Measurements from ENCODE around the gene NTN1. TPM values are rescaled to one million over a fixed set of nuclear protein-coding genes. Genes with fewer than 3 reads are reported as not detected.

The NTN1 gene
- total RNA-seq, 5 donors from 2014 or later (not counting 1 experiment from before 2014, with no cell fraction given): 0.07 to 0.15 (median 0.12) TPM; not detected in 1

- peaks cover 0 to 11% of the 10 kb centered on the region in 2 experiments for H3K4me1 ChIP-seq (ENCODE audit: control insufficient read depth in 1 of 2, extremely low read depth in 1 of 2, insufficient read depth in 2 of 2, low read length in 2 of 2)
- Mint-ChIP-seq H3K27ac (no peak overlapping the region), H3K36me3 (no peaks in the 10 kb centered on the region), H3K27me3 (peaks cover 3 to 13% of the 10 kb centered on the region in 2 donors), H3K4me3 (no peak overlapping the region), H3K9me3 (no peaks in the 10 kb centered on the region), H3K4me1 (peaks cover 0 to 3% (median 0%) of the 10 kb centered on the region in 3 donors)
- H3K4me3 ChIP-seq (ENCODE audit: control insufficient read depth in 1 of 2, extremely low read depth in 1 of 2, low read length in 1 of 2): no peak overlapping the region
- ATAC-seq (replicated peaks in 1 of 4) (no peak), DNase-seq (no peak)
- H3K27me3 ChIP-seq (replicated peaks in 1 of 2; ENCODE audit: control insufficient read depth in 2 of 2, extremely low read depth in 1 of 2, insufficient read depth in 2 of 2, low read length in 1 of 2): peaks cover 0 to 22% of the 10 kb centered on the region in 2 experiments
- no peaks in the 10 kb centered on the region for H3K9me3 ChIP-seq
- CTCF ChIA-PET: interaction anchor here in 1 of 2 donors (0.6 kb wide), 1 partner anchor 204 kb away, joined by 3 read pairs; no protein-coding TSS in a partner anchor
- POLR2A ChIA-PET: no interaction called here
- H3K27ac ChIP-seq (ENCODE audit: low read length): no peak overlapping the region
- WGBS (ENCODE audit: insufficient coverage): 88% methylated on average over 11 of the region's 11 CpGs
- no peaks in the 10 kb centered on the region for H3K36me3 ChIP-seq (ENCODE audit: control insufficient read depth in 2 of 2, extremely low read depth in 1 of 2, insufficient read depth in 1 of 2, low read length in 1 of 2)
Measured at GRCh38 chr17:9230861-9231260, 209.6 kb downstream of the NTN1 start.

DNA sequence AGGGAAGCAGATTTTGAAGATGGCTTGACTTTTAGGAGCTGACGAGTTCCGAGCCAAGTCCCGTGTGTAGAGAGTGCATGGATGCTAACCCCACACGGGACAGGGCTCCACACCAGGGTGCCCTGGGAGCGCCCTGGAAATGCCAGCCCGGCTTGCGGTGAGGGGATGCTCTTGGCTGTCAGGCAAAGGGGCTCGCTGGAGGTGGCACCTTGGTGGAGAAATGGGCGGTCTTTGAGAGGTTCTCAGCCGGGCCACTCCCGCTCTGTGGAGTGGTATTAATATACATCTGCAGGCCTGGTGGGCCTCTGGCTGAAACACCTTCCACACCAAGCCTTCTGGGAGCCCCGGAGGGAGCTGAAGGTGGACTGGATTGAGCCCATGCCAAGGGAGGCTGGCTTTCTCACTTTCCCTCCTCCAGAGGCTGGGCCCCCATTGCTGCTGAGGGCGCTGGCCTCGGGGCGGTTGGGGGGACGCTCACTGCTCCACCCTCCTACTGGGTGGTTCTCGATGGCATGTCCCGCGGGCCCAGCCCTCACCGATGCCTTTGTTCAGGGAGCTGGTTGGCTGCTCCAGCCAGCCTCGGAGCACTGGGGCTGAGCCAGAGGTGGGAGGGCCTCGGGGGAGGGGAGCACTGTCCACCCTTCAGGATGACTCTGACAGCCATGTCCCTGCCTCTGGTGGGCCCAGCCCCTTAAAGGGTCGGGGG is 210.3 kb downstream of the NTN1 start:
- DNase-seq (no peak), ATAC-seq (replicated peaks in 1 of 4) (no peak)
- Histone ChIP-seq H3K4me3 (ENCODE audit: control insufficient read depth in 1 of 2, extremely low read depth in 1 of 2, low read length in 1 of 2) (no peak overlapping the region), H3K9me3 (no peaks in the 10 kb centered on the region), H3K27me3 (replicated peaks in 1 of 2; ENCODE audit: control insufficient read depth in 2 of 2, extremely low read depth in 1 of 2, insufficient read depth in 2 of 2, low read length in 1 of 2) (peaks cover 0 to 22% of the 10 kb centered on the region in 2 experiments), H3K27ac (ENCODE audit: low read length) (no peak overlapping the region), H3K36me3 (ENCODE audit: control insufficient read depth in 2 of 2, extremely low read depth in 1 of 2, insufficient read depth in 1 of 2, low read length in 1 of 2) (no peaks in the 10 kb centered on the region), H3K4me1 (ENCODE audit: control insufficient read depth in 1 of 2, extremely low read depth in 1 of 2, insufficient read depth in 2 of 2, low read length in 2 of 2) (peaks cover 0 to 4% of the 10 kb centered on the region in 2 experiments)
- Mint-ChIP-seq H3K4me3 (no peak overlapping the region), H3K27me3 (peaks cover 3 to 13% of the 10 kb centered on the region in 2 donors), H3K4me1 (peaks cover 0 to under 1% (median 0%) of the 10 kb centered on the region in 3 donors), H3K27ac (no peak overlapping the region), H3K9me3 (no peaks in the 10 kb centered on the region), H3K36me3 (no peaks in the 10 kb centered on the region)
- CTCF ChIA-PET: interaction anchor here in 1 of 2 donors (0.6 kb wide), 1 partner anchor 203 kb away, joined by 3 read pairs; no protein-coding TSS in a partner anchor
- POLR2A ChIA-PET: no interaction called here
- 92% methylated on average over 19 of the region's 23 CpGs for WGBS (ENCODE audit: insufficient coverage)

GRCh38 chr17:9232155-9232475 is 210.8 kb downstream of the NTN1 start:
- Mint-ChIP-seq H3K9me3 (no peaks in the 10 kb centered on the region), H3K4me1 (no peaks in the 10 kb centered on the region), H3K27me3 (peaks cover 3 to 13% of the 10 kb centered on the region in 2 donors), H3K27ac (no peak overlapping the region), H3K4me3 (no peak overlapping the region), H3K36me3 (no peaks in the 10 kb centered on the region)
- Histone ChIP-seq H3K27me3 (replicated peaks in 1 of 2; ENCODE audit: control insufficient read depth in 2 of 2, extremely low read depth in 1 of 2, insufficient read depth in 2 of 2, low read length in 1 of 2) (peaks cover 0 to 22% of the 10 kb centered on the region in 2 experiments), H3K27ac (ENCODE audit: low read length) (no peak overlapping the region), H3K4me3 (ENCODE audit: control insufficient read depth in 1 of 2, extremely low read depth in 1 of 2, low read length in 1 of 2) (no peak overlapping the region), H3K4me1 (ENCODE audit: control insufficient read depth in 1 of 2, extremely low read depth in 1 of 2, insufficient read depth in 2 of 2, low read length in 2 of 2) (no peaks in the 10 kb centered on the region), H3K9me3 (no peaks in the 10 kb centered on the region), H3K36me3 (ENCODE audit: control insufficient read depth in 2 of 2, extremely low read depth in 1 of 2, insufficient read depth in 1 of 2, low read length in 1 of 2) (no peaks in the 10 kb centered on the region)
- DNase-seq (no peak), ATAC-seq (replicated peaks in 1 of 4) (no peak)
- ChIA-PET CTCF (no interaction called here), POLR2A (no interaction called here)
- WGBS (ENCODE audit: insufficient coverage): 82% methylated on average over 6 of the region's 6 CpGs

- Histone ChIP-seq H3K27ac (ENCODE audit: low read length) (no peak overlapping the region), H3K9me3 (no peaks in the 10 kb centered on the region), H3K27me3 (replicated peaks in 1 of 2; ENCODE audit: control insufficient read depth in 2 of 2, extremely low read depth in 1 of 2, insufficient read depth in 2 of 2, low read length in 1 of 2) (peaks cover 0 to 26% of the 10 kb centered on the region in 2 experiments), H3K4me1 (ENCODE audit: control insufficient read depth in 1 of 2, extremely low read depth in 1 of 2, insufficient read depth in 2 of 2, low read length in 2 of 2) (no peaks in the 10 kb centered on the region), H3K36me3 (ENCODE audit: control insufficient read depth in 2 of 2, extremely low read depth in 1 of 2, insufficient read depth in 1 of 2, low read length in 1 of 2) (no peaks in the 10 kb centered on the region), H3K4me3 (ENCODE audit: control insufficient read depth in 1 of 2, extremely low read depth in 1 of 2, low read length in 1 of 2) (no peak overlapping the region)
- H3K27me3 Mint-ChIP-seq: peaks cover 3 to 13% of the 10 kb centered on the region in 2 donors
- H3K27ac Mint-ChIP-seq: no peak overlapping the region
- no peaks in the 10 kb centered on the region for H3K4me1 Mint-ChIP-seq
- no peak for ATAC-seq (replicated peaks in 1 of 4)
- DNase-seq: no peak
- no peaks in the 10 kb centered on the region for H3K9me3 Mint-ChIP-seq
- ChIA-PET CTCF (no interaction called here), POLR2A (no interaction called here)
- H3K4me3 Mint-ChIP-seq: no peak overlapping the region
- 52% methylated on average over 13 of the region's 22 CpGs for WGBS (ENCODE audit: insufficient coverage)
- no peaks in the 10 kb centered on the region for H3K36me3 Mint-ChIP-seq
Measured at GRCh38 chr17:9232591-9233270, 211.4 kb downstream of the NTN1 start.

GRCh38 chr17:9233271-9233599 is 211.9 kb downstream of the NTN1 start:
- WGBS (ENCODE audit: insufficient coverage): 67% methylated on average over 8 of the region's 9 CpGs
- ChIA-PET CTCF (no interaction called here), POLR2A (no interaction called here)
- no peak for DNase-seq
- ATAC-seq (replicated peaks in 1 of 4): no peak
- Mint-ChIP-seq H3K9me3 (no peaks in the 10 kb centered on the region), H3K27me3 (peaks cover 3 to 13% of the 10 kb centered on the region in 2 donors), H3K4me1 (peaks cover 0 to 2% (median 0%) of the 10 kb centered on the region in 3 donors), H3K36me3 (no peaks in the 10 kb centered on the region), H3K27ac (no peak overlapping the region), H3K4me3 (no peak overlapping the region)
- Histone ChIP-seq H3K4me1 (ENCODE audit: control insufficient read depth in 1 of 2, extremely low read depth in 1 of 2, insufficient read depth in 2 of 2, low read length in 2 of 2) (no peaks in the 10 kb centered on the region), H3K4me3 (ENCODE audit: control insufficient read depth in 1 of 2, extremely low read depth in 1 of 2, low read length in 1 of 2) (no peak overlapping the region), H3K27me3 (replicated peaks in 1 of 2; ENCODE audit: control insufficient read depth in 2 of 2, extremely low read depth in 1 of 2, insufficient read depth in 2 of 2, low read length in 1 of 2) (peaks cover 0 to 28% of the 10 kb centered on the region in 2 experiments), H3K27ac (ENCODE audit: low read length) (no peak overlapping the region), H3K9me3 (no peaks in the 10 kb centered on the region), H3K36me3 (ENCODE audit: control insufficient read depth in 2 of 2, extremely low read depth in 1 of 2, insufficient read depth in 1 of 2, low read length in 1 of 2) (no peaks in the 10 kb centered on the region)

DNA sequence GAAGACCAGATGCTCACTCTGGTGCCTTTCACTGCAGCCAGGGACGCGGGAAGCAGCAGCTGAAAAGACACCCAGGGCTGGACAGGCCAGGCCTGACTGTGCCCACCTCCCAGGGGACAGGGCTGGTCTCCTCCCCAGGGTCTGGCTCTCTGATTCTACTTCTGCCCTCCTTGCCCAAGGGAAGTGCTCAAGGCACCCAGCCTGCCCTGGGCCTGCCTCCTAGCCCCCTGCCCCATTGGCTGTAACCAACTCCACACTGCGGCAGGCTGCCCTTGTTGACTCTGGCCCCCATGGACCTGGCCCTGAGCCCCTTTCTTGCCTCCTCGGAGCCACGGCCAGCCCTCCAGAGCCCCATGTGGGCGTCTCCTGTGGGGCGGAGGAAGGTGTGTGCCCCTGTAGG is 212.5 kb downstream of the NTN1 start:
- CTCF ChIA-PET: no interaction called here
- Mint-ChIP-seq H3K9me3 (no peaks in the 10 kb centered on the region), H3K27ac (no peak overlapping the region), H3K27me3 (peaks cover 3 to 13% of the 10 kb centered on the region in 2 donors), H3K36me3 (no peaks in the 10 kb centered on the region), H3K4me1 (peaks cover 2 to 4% (median 3%) of the 10 kb centered on the region in 3 donors), H3K4me3 (no peak overlapping the region)
- DNase-seq (no peak), ATAC-seq (replicated peaks in 1 of 4) (no peak)
- peaks cover 0 to under 1% of the 10 kb centered on the region in 2 experiments for H3K4me1 ChIP-seq (ENCODE audit: control insufficient read depth in 1 of 2, extremely low read depth in 1 of 2, insufficient read depth in 2 of 2, low read length in 2 of 2)
- H3K9me3 ChIP-seq: no peaks in the 10 kb centered on the region
- POLR2A ChIA-PET: no interaction called here
- H3K27ac ChIP-seq (ENCODE audit: low read length): no peak overlapping the region
- peaks cover 0 to 28% of the 10 kb centered on the region in 2 experiments for H3K27me3 ChIP-seq (replicated peaks in 1 of 2; ENCODE audit: control insufficient read depth in 2 of 2, extremely low read depth in 1 of 2, insufficient read depth in 2 of 2, low read length in 1 of 2)
- H3K36me3 ChIP-seq (ENCODE audit: control insufficient read depth in 2 of 2, extremely low read depth in 1 of 2, insufficient read depth in 1 of 2, low read length in 1 of 2): no peaks in the 10 kb centered on the region
- no peak overlapping the region for H3K4me3 ChIP-seq (ENCODE audit: control insufficient read depth in 1 of 2, extremely low read depth in 1 of 2, low read length in 1 of 2)
- 76% methylated on average over 7 of the region's 7 CpGs for WGBS (ENCODE audit: insufficient coverage)

Data from T-cell (primary cell).